IMR-90 (cell line): Measurements from ENCODE around the gene FRAS1. TPM values are rescaled to one million over a fixed set of nuclear protein-coding genes. Genes with fewer than 3 reads are reported as not detected.

Experiments used
- ATAC-seq: fragments of 200-7000 bp; cut with Tn5 transposase; 2 replicates; pipeline ENCODE4 v1.9.1; 2020; ENCODE audit warnings: low read depth, mild to moderate bottlenecking, moderate library complexity
- BruUV-seq: library from RNA; stranded (reverse); fragments of 400-500 nt; replicated peaks from 2 replicates; lab custom pipeline; 2021; lab: Mats Ljungman, UMichigan
- CTCF ChIA-PET: fragments of 300-600 bp; formaldehyde crosslinking; extraction: SDS; loops from one replicate; lab custom pipeline; 2021; ENCODE audit warnings: antibody characterized with exemption; lab: Yijun Ruan, JAX
- POLR2A ChIA-PET: fragments of 300-600 bp; sonication (Branson Sonifier 250); formaldehyde crosslinking; loops from one replicate; lab custom pipeline; 2022; ENCODE audit warnings: antibody characterized with exemption; ENCODE audit not compliant: unreplicated experiment; lab: Charles Lee
- DNase-seq: peaks from one replicate; pipeline ENCODE4 v3.0.0; 2013
- H2AFZ ChIP-seq: replicated peaks from 2 replicates; pipeline ENCODE3; 2013; ENCODE audit warnings: low read length, mild to moderate bottlenecking; ENCODE audit not compliant: poor library complexity
- H2AK5ac ChIP-seq: 2 replicates; pipeline ENCODE4 v1.6.1; 2013; ENCODE audit warnings: low read depth, low read length, inconsistent platforms
- H2AK9ac ChIP-seq: replicated peaks from 2 replicates; pipeline ENCODE3; 2013; ENCODE audit warnings: mild to moderate bottlenecking, low read depth, low read length, moderate library complexity; ENCODE audit not compliant: poor library complexity
- H2BK120ac ChIP-seq: 2 replicates; pipeline ENCODE4 v1.6.1; 2013; ENCODE audit warnings: low read depth, low read length, inconsistent platforms
- H2BK15ac ChIP-seq: 3 replicates; pipeline ENCODE4 v1.6.1; 2013; ENCODE audit warnings: low read depth, low read length, inconsistent platforms
- H2BK20ac ChIP-seq: 2 replicates; pipeline ENCODE4 v1.6.1; 2013; ENCODE audit warnings: low read depth, mild to moderate bottlenecking, inconsistent platforms, low read length, moderate library complexity
- H2BK5ac ChIP-seq: 2 replicates; pipeline ENCODE4 v1.6.1; 2013; ENCODE audit warnings: mild to moderate bottlenecking, low read depth, low read length, inconsistent platforms; ENCODE audit not compliant: poor library complexity, severe bottlenecking
- H3K14ac ChIP-seq: replicated peaks from 2 replicates; pipeline ENCODE4 v1.6.1; 2013; ENCODE audit warnings: low read depth, low read length, inconsistent platforms
- H3K18ac ChIP-seq: 2 replicates; pipeline ENCODE4 v1.6.1; 2013; ENCODE audit warnings: low read depth, low read length, control low read depth
- H3K23ac ChIP-seq: 2 replicates; pipeline ENCODE4 v1.6.1; 2013; ENCODE audit warnings: low read depth, low read length, inconsistent platforms
- H3K27ac ChIP-seq: 2 replicates; pipeline ENCODE4 v1.5.1; 2013; ENCODE audit warnings: mild to moderate bottlenecking, control low read depth, low read length; ENCODE audit not compliant: insufficient read depth
- H3K27me3 ChIP-seq: 2 replicates; pipeline ENCODE4 v1.6.1; 2013; ENCODE audit warnings: low read length; ENCODE audit not compliant: control insufficient read depth, insufficient read depth
- H3K36me3 ChIP-seq: 2 replicates; pipeline ENCODE4 v1.6.1; 2013; ENCODE audit warnings: low read length, mixed read lengths; ENCODE audit not compliant: control insufficient read depth, insufficient read depth
- H3K4ac ChIP-seq: 2 replicates; pipeline ENCODE4 v1.6.1; 2013; ENCODE audit warnings: low read depth, low read length, inconsistent platforms
- H3K4me1 ChIP-seq: 2 replicates; pipeline ENCODE4 v1.6.1; 2013; ENCODE audit warnings: low read length, mixed read lengths; ENCODE audit not compliant: control insufficient read depth, insufficient read depth
- H3K4me2 ChIP-seq: 2 replicates; pipeline ENCODE4 v1.6.1; 2013; ENCODE audit warnings: low read depth, mild to moderate bottlenecking, control low read depth, low read length, moderate library complexity
- H3K4me3 ChIP-seq: 2 replicates; pipeline ENCODE4 v1.5.1; 2013; ENCODE audit warnings: low read depth, mild to moderate bottlenecking, control low read depth, low read length, moderate library complexity; ENCODE audit not compliant: insufficient read depth
- H3K56ac ChIP-seq: 2 replicates; pipeline ENCODE4 v1.6.1; 2013; ENCODE audit warnings: low read length, inconsistent platforms; ENCODE audit not compliant: insufficient read depth; ENCODE audit errors: extremely low read depth
- H3K79me1 ChIP-seq, 2 experiments: 2 replicates each; pipeline ENCODE4 v1.6.1; 2013; ENCODE audit warnings: low read length in 2 of 2, inconsistent platforms in 1 of 2, low read depth in 1 of 2
- H3K9ac ChIP-seq: 2 replicates; pipeline ENCODE4 v1.6.1; 2013; ENCODE audit warnings: low read depth, low read length, control low read depth
- H3K9me1 ChIP-seq: 2 replicates; pipeline ENCODE4 v1.6.1; 2013; ENCODE audit warnings: low read length, inconsistent platforms; ENCODE audit not compliant: insufficient read depth
- H3K9me3 ChIP-seq: 2 replicates; pipeline ENCODE4 v1.6.1; 2013; ENCODE audit warnings: low read length; ENCODE audit not compliant: control insufficient read depth, insufficient read depth
- H4K20me1 ChIP-seq: 2 replicates; pipeline ENCODE4 v1.6.1; 2013; ENCODE audit warnings: low read length, inconsistent platforms; ENCODE audit not compliant: insufficient read depth
- H4K5ac ChIP-seq: 2 replicates; pipeline ENCODE4 v1.6.1; 2013; ENCODE audit warnings: mild to moderate bottlenecking, low read depth, low read length, control low read depth
- H4K8ac ChIP-seq, 2 experiments: 2 replicates each; pipeline ENCODE4 v1.6.1; 2013; ENCODE audit warnings: low read depth in 2 of 2, low read length in 2 of 2, control low read depth in 1 of 2, inconsistent platforms in 1 of 2
- H4K91ac ChIP-seq: 2 replicates; pipeline ENCODE4 v1.6.1; 2013; ENCODE audit warnings: low read depth, low read length, inconsistent platforms; ENCODE audit not compliant: insufficient read depth
- CEBPB ChIP-seq: IDR thresholded peaks from 2 replicates; pipeline ENCODE4 v1.6.1; 2012; ENCODE audit warnings: low read depth, low read length, improper control_type of control experiment
- CHD1 ChIP-seq: IDR thresholded peaks from 2 replicates; pipeline ENCODE4 v1.6.1; 2012; ENCODE audit warnings: low read depth, low read length, improper control_type of control experiment
- CTCF ChIP-seq: conservative IDR thresholded peaks from 2 replicates; pipeline ENCODE4 v1.5.1; 2012; ENCODE audit warnings: mild to moderate bottlenecking, low read depth, low read length, improper control_type of control experiment
- FOS ChIP-seq: fragments of 150-350 bp; IDR thresholded peaks from 2 replicates; pipeline ENCODE4 v1.6.1; 2016; ENCODE audit warnings: low read depth, low read length
- MAFK ChIP-seq: IDR thresholded peaks from 2 replicates; pipeline ENCODE4 v1.6.1; 2012; ENCODE audit warnings: low read depth, low read length, improper control_type of control experiment
- MAZ ChIP-seq: IDR thresholded peaks from 2 replicates; pipeline ENCODE4 v1.6.1; 2012; ENCODE audit warnings: low read depth, mild to moderate bottlenecking, low read length, improper control_type of control experiment, moderate library complexity, borderline replicate concordance
- MXI1 ChIP-seq: IDR thresholded peaks from 2 replicates; pipeline ENCODE4 v1.6.1; 2012; ENCODE audit warnings: low read depth, mild to moderate bottlenecking, low read length, moderate library complexity, borderline replicate concordance
- POLR2A ChIP-seq: IDR thresholded peaks from 2 replicates; pipeline ENCODE4 v1.6.1; 2012; ENCODE audit warnings: mild to moderate bottlenecking, low read depth, low read length
- RCOR1 ChIP-seq: IDR thresholded peaks from 2 replicates; pipeline ENCODE4 v1.6.1; 2012; ENCODE audit warnings: mild to moderate bottlenecking, low read length, improper control_type of control experiment; ENCODE audit not compliant: insufficient replicate concordance
- RFX5 ChIP-seq: IDR thresholded peaks from 2 replicates; pipeline ENCODE4 v1.8.0; 2012; ENCODE audit warnings: low read depth, mild to moderate bottlenecking, low read length, moderate library complexity
- SMC3 ChIP-seq: fragments of 150-350 bp; IDR thresholded peaks from 2 replicates; pipeline ENCODE4 v1.6.1; 2016; ENCODE audit warnings: low read depth, mild to moderate bottlenecking, antibody characterized with exemption, low read length, moderate library complexity
- USF2 ChIP-seq: fragments of 150-350 bp; IDR thresholded peaks from 2 replicates; pipeline ENCODE4 v1.6.1; 2017; ENCODE audit warnings: mild to moderate bottlenecking, antibody characterized with exemption, low read length, low read depth
- WGBS, 2 experiments: methylation state at CpG; one replicate each; pipeline versions ENCODE4 v1.1.5 to v1.1.7; 2013; ENCODE audit warnings: missing lambda C conversion rate in 2 of 2; ENCODE audit not compliant: insufficient read length in 1 of 2; ENCODE audit errors: extremely low coverage in 2 of 2; 5-methylcytosine and 5-hydroxymethylcytosine counted together
- dilution Hi-C: fragments of 300-500 bp; cut with HindIII; formaldehyde crosslinking; loops from one replicate; pipeline ENCODE4 v1.14.3; 2018; ENCODE audit warnings: low sequenced_read_pairs; ENCODE audit not compliant: unreplicated experiment
- in situ Hi-C: fragments of 300-500 bp; cut with MboI; formaldehyde crosslinking; loops from 3 replicates; pipeline ENCODE4 v1.14.3; 2019; ENCODE audit warnings: low sequenced_read_pairs, inconsistent platforms, mixed read lengths
- intact Hi-C: fragments of 100-400 bp; cut with micrococcal nuclease; formaldehyde crosslinking; loops from 2 replicates; pipeline ENCODE4 v1.10.0; 2022
- polyA plus RNA-seq, 3 experiments: library from polyadenylated mRNA; depleted of rRNA; stranded (reverse); fragments of >200 nt; gene quantifications; 2 replicates each; pipeline ENCODE4 v1.2.3, GENCODE V29; 2012; ENCODE audit warnings: low replicate concordance in 1 of 3
- total RNA-seq: library from RNA; depleted of rRNA; stranded (reverse); fragments of >200 nt; gene quantifications from 2 replicates; pipeline ENCODE4 v1.2.3, GENCODE V29; 2012

The FRAS1 gene
- total and polyA plus RNA-seq, 2 of the 4 experiments (the other 2 are of a cell fraction), result under 0.01 to 0.03 TPM

GRCh38 chr4:78222575-78223186 lies 165.6 kb downstream of the FRAS1 start:
- ChIA-PET CTCF (no interaction called here), POLR2A (no interaction called here)
- Histone ChIP-seq H4K8ac (no peak overlapping the region), H3K4me2 (no peak overlapping the region), H3K9me3 (no peaks in the 10 kb centered on the region), H3K56ac (no peak overlapping the region), H2BK15ac (no peak overlapping the region), H3K4me3 (no peak overlapping the region), H2AFZ (no peak overlapping the region), H2BK20ac (no peak overlapping the region), H3K27me3 (no peaks in the 10 kb centered on the region), H3K14ac (no peak overlapping the region), H3K23ac (no peak overlapping the region), H4K20me1 (no peaks in the 10 kb centered on the region), H3K4me1 (no peaks in the 10 kb centered on the region), H2BK5ac (no peak overlapping the region), H3K79me1 (no peaks in the 10 kb centered on the region), H2AK9ac (no peak overlapping the region), H3K18ac (no peak overlapping the region), H3K9me1 (no peaks in the 10 kb centered on the region), H3K36me3 (no peaks in the 10 kb centered on the region), H2BK120ac (no peak overlapping the region), H3K27ac (no peak overlapping the region), H3K9ac (no peak overlapping the region), H3K4ac (no peak overlapping the region), H2AK5ac (no peak overlapping the region), H4K91ac (no peak overlapping the region), H4K5ac (no peak overlapping the region)
- TF ChIP-seq MXI1 (no peak), SMC3 (no peak), USF2 (no peak), CEBPB (no peak), CTCF (no peak), POLR2A (no peak), RFX5 (no peak), CHD1 (no peak), MAZ (no peak), RCOR1 (no peak), MAFK (no peak), FOS (no peak)
- dilution Hi-C loops (no loop called here), intact Hi-C loops (no loop called here), in situ Hi-C loops (no loop called here)
- WGBS, 2 experiments, result no CpG with 5 or more reads among the region's 8 CpGs
- no peak for DNase-seq
- ATAC-seq, result no peak
- no TSS peak for BruUV-seq
